GM11168 (cell line): Measurements from ENCODE around the gene DHRS7.

ENCODE experiments used
- in situ Hi-C: fragments of 300-500 bp; cut with MboI; formaldehyde crosslinking; loops from one replicate; pipeline ENCODE4 v1.12.0; 2022; ENCODE audit warnings: low sequenced_read_pairs; ENCODE audit not compliant: unreplicated experiment

Gene DHRS7

DNA sequence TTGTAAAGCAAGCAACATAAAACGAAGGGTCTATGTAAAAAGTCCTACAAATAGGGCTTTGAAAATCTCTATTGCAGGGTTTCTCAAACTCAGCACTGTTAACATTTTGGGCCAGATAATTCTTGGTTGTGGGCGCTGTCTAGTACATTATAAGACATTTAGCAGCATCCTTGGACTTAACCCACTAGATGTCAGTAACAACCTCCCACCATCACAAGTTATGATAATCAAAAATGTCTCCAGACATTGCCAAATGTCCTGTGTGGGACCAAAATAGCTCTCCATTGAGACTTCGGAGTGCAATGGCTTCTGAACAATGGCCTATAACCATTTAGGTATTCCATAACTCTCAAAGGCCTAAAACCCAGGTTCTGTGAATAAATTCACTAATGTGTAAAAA is 22.9 kb upstream of the DHRS7 start:
- in situ Hi-C loops: loop anchor here (5.0 to 10.0 kb wide), 3 partner anchors 121 to 553 kb away; no protein-coding TSS in a partner anchor

- in situ Hi-C loops: loop anchor here (5.0 to 10.0 kb wide), 4 partner anchors 118 to 550 kb away; no protein-coding TSS in a partner anchor
These were observed 19.8 kb upstream of the DHRS7 start for GRCh38 chr14:60184905-60185555.

DNA sequence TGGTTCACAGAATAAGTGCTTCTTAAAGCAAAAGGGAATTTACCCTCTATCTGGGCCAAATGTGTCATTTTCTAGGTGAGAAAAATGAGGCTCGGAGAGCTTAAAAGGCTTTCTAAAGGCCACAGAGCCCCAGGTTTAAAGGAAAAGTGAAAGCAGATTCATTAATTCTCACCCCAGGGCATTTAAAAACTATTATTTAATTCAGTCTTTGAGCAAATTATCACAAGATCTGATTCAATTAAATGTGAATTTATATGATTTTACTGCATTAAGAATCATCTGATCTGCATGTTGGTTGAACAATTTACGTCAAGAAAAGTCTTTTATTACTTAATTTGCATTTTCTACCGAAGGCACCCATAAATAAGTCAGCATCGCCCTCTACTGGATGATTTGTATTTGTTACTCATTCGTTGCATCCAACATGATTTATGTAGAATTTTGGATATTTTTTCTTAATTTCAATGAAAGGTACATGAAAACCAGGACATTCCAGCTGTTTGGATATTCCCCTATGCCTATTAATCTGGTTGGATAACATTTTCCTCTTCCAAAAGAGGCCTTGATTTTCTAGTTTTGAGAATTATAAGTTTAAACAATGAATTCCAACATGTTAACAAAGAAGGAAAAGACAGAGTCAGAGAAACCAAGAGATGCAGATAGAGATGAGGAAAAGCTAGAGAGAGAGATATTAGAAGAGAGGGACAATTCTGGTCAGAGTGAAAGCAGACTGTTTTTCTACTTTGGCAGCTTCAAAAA is 19.1 kb upstream of the DHRS7 start:
- in situ Hi-C loops: loop anchor here (5.0 to 10.0 kb wide), 3 partner anchors 217 to 550 kb away; no protein-coding TSS in a partner anchor

- in situ Hi-C loops: loop anchor here (5.0 to 10.0 kb wide), 3 partner anchors 216 to 549 kb away; no protein-coding TSS in a partner anchor
These were observed 18.5 kb upstream of the DHRS7 start for GRCh38 chr14:60183741-60184140.

- in situ Hi-C loops: loop anchor here (5.0 to 10.0 kb wide), 3 partner anchors 216 to 548 kb away; no protein-coding TSS in a partner anchor
These were observed 17.9 kb upstream of the DHRS7 start for GRCh38 chr14:60183138-60183537.

- in situ Hi-C loops: no loop called here
These were observed 14.3 kb upstream of the DHRS7 start for GRCh38 chr14:60179431-60179869.

- in situ Hi-C loops: no loop called here
These were observed 13.6 kb upstream of the DHRS7 start for GRCh38 chr14:60178820-60179219.

DNA sequence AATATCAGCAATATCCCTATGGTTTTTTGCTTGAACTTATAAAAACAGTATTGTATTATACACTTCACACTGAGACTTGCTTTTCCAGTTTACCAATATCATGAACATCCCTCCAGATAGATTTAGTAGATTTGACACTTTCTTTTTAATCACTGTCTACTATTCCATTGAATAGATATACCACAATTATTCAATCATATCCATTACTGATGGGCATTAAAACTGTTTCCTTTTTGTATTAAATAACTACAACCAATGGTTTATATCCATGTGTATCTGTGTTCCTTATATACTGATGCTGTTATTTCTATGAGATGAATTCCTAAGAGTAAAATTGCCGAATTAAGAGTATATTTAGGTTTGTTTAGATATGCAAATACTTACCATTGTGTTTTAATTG is 13.0 kb upstream of the DHRS7 start:
- in situ Hi-C loops: no loop called here

- in situ Hi-C loops: no loop called here
These were observed 10.2 kb upstream of the DHRS7 start for GRCh38 chr14:60175255-60175902.

GRCh38 chr14:60174352-60175254 is 9.4 kb upstream of the DHRS7 start:
- in situ Hi-C loops: no loop called here

DNA sequence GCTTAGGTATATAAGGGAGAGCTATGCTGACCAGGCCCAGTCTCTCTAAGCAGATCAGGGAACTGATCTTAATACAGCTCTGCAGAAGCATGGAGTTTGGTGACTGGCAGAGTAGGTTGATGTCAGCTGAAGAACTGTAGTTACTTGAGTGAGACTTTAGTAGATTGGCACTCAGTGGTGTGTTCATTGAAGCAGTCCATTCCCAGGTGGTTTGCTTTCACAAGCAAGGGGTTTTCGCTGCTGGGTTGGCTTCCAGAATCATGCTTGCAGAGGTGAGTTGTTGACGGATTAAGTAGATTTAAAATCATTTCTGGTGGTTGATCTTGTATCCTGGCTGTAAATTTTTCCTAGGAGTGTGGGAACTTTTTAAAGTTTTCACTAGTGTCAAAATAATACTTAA is 6.5 kb upstream of the DHRS7 start:
- in situ Hi-C loops: no loop called here

GRCh38 chr14:60170948-60171347 is 5.8 kb upstream of the DHRS7 start:
- in situ Hi-C loops: no loop called here

DNA sequence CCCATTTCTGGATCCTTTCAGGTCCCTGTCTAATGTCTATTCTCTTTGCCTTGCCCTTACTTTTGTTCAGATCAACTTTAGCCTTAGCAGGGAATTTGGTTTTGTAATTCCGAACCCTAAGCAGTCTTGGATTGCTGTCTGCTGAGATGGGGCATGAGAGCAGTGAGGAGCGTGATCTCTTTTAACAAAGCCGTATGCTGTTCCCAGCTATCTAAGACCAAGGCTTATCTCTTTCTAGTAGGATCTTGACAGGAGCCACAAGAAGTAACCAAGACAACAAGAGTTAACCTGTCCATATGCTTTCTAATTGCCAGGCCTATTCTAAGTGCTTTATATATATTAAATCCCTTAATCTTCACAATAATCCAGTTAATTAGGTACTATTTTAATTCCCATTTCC is 4.5 kb upstream of the DHRS7 start:
- in situ Hi-C loops: no loop called here

DNA sequence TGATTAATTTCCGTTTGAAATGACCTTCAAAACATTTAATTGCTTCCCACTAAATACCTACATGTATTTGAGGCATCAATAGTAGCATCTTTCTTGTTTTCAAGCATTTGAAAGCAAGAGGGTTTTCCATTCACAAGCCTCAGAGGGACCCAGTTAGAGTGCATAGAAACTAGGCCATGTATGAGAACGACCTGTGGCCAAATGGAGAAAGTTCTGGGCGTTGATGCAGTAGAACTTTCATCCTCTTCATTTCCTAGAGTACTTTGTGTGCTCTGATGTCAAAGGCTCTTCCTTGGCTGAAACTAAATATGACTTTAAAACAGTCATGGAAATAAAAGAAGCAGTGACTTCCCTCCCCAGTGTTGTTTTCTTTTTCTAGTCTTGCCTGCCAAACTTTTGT is 944 bp upstream of the DHRS7 start:
- in situ Hi-C loops: no loop called here

- in situ Hi-C loops: no loop called here
These were observed 314 bp upstream of the DHRS7 start for GRCh38 chr14:60165547-60165876.

GRCh38 chr14:60164404-60164711 is 840 bp downstream of the DHRS7 start:
- in situ Hi-C loops: no loop called here

DNA sequence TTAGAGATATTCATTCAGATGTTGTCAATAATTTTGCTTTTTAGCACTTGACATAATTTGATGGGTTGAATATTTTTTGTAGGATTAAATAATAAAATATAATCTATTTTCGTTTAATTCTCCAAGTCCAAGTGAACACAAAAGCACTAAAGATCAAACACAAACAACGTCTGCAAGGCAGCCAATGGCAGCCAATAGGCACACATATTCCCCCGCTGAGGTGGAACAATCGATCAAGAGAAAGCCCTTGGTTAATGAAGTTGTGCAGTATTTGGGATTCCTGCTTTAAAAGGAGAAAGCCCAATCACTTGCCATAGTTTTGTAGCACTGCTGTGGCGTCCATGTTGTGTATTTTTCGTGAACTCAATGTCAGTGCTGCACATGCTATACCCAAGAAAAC is 1.5 kb downstream of the DHRS7 start:
- in situ Hi-C loops: no loop called here

- in situ Hi-C loops: no loop called here
These were observed 3.7 kb downstream of the DHRS7 start for GRCh38 chr14:60161196-60162107.

DNA sequence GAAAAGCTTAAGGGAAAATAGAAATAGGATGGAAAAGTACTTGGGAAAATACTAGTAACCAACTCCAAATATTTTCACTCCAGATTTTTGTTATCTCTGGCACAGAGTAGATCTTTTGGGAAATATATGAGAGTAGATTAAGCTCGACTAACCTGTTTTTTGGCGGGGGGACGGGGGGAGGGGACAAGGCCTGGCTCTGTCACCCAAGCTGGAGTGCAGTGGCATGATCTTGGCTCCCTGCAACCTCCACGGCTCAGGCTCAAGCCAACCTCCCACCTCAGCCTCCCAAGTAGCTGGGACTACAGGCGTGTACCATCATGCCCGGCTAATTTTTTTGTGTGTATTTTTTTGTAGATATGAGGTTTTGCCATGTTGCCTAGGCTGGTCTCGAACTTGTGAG is 4.8 kb downstream of the DHRS7 start:
- in situ Hi-C loops: no loop called here
